GM21526 (cell line): ENCODE measurements around the gene TMEM154.
A peak's percentile ranks its signal among the peaks of the same experiment; 100 is the strongest.

Experiments used
- ATAC-seq: cut with Tn5 transposase; IDR thresholded peaks from one replicate; pipeline ENCODE4 v1.9.1; 2021; ENCODE audit warnings: moderate library complexity; ENCODE audit not compliant: unreplicated experiment, low FRiP score

TMEM154 gene

DNA sequence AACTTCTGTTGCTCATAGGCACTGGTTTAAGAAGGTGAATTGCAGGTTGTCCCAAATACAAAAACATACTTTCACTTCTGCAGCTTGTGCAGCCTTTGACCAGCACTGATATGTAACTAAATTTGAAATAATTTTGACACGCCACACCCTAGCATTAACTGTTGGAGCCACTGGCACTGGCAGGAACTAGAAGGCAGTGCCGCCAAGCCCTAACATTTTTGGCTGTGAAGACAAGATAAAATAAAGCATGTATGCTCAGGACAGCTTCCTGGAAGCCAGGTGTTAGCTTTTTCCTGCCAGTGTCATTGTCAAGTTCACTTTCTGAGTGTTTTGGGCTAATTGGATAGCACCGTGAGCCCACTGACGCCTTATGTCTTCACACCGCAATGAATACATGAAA lies 78.6 kb downstream of the TMEM154 start:
- no peak for ATAC-seq

DNA sequence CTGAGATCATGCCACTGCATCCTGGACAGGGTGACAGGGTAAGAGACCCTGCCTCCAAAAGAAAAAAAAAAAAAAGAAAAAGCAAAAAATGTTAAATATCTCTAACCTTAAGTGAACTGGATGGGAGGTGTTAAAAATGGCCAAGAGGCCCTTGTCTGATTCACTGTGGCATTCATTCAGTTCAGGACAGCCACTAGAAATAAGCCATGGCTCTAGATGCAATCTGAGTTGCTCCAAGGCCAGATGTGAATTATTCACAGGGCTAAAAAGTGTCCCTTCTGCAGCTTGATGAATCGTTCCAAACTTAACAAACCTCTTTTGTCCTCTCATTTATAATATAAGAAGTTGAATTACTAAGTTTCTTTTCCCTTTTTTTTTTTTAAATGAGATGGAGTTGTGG lies 80.2 kb downstream of the TMEM154 start:
- no peak for ATAC-seq

DNA sequence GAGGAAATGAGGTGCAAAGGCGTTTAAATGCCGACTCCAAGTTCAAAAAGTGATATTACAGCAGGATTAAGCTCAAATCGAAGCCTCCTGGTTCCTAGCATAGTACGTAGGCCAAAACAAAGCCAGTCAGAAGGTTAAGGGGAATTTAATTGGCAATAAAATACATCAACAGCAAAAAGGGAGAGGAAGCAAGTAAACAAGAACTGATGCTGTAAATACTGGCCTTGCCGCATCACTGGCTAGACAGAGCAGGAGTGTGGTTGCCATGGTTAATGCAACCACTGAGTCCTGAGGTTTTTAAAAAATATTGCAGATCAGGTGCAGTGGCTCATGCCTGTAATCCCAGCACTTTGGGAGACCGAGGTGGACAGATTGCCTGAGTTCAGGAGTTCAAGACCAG lies 80.7 kb downstream of the TMEM154 start:
- no peak for ATAC-seq

DNA sequence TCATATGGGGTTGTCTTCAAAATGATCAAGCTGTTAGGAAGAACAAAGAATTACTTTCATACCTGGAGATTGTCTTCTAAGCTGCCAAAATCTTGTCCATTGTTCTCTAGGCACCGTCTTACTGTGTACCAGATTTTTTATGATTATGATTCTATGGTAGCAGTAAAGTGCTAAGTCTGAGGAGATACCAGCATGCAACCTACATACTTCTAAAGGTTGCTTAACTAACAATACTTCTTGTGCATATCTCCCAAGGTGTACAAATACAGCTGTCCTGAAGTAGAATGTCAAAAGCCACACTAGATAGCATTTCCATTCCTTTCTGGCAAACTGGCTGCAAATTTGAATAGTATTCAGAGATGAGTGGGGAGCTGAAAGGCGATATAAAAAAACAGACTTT lies 81.3 kb downstream of the TMEM154 start:
- ATAC-seq: no peak

DNA sequence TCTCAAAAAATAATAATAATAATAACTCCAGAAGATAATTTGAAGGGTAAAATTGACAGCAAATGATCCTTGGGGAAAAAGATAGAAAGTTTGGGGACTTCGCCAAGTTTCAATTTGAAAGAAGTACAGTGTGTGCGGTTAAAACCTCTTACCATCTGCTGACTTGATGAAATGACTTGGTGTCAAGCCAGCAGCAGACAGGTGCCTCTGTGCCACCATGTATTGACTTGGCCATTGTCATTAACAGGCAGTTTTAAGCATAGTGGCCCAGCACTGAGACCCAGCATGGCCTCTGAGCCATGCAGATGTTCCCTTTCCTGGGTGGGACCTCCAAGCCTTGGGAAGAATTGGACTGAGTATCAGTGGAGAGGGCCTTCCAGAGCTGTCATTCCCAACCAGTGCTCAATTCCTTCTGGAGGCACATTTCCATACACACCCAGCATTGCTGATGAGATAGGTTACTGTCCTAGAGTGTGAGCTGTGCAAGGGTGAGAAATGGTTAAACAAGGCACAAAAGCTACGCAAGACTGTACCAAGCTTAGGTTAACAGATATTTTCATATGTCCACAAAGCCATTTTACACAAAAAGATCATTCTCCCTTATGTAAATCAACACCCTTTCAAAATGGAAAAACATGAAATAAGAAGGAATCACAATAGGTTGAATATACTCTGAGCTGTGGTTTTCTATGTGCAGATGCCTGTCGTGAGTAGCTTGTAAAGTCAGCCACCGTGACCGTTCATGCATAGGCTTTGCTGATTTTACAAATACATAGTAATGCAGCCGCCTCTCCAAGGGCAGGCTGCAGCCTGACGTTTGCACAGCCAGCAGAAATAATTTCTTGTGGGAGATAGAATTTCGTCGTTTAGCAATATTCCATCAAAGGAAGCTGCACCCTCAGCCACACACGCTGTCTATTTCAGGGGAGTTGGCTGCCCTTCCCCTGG lies 84.5 kb downstream of the TMEM154 start:
- peak; percentile 76 for ATAC-seq

DNA sequence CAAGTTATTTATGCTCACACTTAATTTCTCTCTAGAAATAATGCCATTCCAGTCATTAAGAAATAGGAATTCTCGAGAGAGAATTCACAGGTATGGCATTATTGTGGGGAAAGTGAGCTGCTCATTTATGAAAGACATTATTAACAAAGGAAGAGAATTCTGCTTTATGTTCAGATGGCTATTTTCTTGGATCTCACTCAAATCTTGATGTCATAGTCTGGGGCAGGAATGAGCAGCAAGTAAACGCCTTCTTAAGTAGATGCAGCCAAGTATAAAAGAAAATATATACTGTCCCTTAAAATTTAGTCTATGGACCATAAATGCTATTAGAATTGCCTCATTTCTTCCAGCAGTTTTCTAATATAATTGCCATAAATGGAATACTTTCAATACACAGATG lies 85.7 kb downstream of the TMEM154 start:
- ATAC-seq: no peak

DNA sequence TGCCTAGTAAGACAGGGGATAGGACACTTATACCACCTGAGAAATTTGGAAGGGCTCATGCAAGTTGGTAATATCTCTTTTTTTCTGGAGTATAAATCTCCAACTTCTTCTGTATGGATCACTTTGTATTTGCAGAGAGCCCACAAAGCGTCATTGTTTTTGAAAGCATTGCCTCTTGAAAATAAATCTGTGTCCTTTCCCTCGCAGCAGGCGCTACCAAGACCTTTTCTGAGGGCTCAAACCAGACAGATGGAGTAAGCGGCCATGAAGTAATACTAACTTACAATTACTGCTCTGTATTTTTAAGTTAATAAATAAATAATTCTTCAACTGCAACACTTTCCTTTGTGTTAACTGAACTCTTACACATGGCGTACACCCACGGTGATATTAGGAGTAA lies 87.9 kb downstream of the TMEM154 start:
- ATAC-seq: no peak

DNA sequence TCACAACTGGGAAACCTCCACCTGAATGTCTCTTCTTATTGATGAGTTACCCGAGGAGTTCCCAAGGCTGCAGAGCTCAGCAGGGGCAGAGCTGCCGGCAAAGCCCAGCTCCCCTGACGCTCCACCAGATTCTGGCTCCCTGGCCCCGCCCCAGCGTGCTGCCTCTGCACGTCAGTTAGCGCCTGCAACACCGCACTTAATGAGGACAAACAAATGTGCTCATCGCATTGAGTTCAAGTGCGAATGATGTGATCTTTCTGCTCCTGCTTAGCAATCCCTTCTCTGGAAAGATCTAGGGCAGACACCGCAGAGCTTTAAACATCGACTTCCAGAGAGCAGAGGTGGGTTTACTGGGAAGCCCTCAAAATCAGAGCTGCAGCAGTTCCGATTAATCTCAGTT lies 88.4 kb downstream of the TMEM154 start:
- ATAC-seq: no peak

DNA sequence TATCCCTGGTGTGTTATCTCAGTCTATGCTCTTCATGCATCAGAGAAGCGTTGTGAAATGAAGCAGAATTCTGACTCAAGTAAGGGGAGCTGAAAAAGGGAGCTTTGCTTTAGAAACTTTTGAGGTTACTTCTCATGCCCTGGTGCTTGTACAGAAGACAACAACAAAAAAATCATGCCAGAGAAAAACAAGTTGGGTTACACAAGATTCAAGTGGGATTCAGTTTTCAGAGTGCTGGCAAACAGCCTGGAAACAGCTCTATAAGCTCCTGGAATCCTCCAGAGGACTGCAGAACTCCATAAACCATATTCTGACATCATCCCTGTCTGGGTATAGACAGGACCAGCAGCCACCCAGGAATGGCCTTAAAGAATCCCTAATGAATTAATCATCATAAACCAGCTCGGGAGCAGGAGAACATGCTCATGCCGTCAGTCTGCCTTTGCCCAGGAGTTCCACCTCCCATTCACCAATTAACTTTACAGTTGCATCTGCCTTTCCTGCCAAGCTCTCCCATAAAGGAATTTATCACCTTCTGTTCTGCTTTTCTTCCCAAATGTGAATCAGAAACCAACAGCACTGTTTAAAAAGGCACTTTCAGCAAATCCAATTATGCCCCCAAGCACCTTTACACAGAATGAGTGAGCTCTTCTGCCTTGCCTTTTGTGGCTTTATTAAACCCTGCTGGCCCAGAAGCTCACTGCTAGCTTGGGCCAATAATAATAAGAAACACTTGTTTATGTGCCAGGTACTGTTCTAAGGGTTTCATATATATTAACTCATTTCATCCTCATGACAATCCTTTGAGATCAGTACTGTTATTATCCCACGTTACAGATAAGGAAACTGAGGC lies 89.4 kb downstream of the TMEM154 start:
- no peak for ATAC-seq

DNA sequence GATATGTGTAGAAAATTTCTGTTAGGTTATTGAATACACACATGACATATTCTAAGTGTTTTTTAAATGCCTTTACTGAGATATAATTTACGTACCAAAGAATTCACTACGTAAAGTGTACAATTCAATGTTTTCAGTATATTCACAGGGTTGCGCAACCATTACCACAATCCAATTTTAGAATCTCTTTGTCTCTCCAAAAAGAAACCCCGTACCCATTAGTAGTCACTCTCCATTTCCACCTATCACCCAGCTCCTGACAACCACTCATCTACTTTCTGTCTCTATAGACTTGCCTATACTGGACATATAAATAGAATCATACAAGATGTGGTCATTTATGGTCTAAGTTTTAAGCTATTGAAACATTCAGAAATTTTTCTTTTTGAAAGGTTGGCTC lies 90.9 kb downstream of the TMEM154 start:
- ATAC-seq: no peak

DNA sequence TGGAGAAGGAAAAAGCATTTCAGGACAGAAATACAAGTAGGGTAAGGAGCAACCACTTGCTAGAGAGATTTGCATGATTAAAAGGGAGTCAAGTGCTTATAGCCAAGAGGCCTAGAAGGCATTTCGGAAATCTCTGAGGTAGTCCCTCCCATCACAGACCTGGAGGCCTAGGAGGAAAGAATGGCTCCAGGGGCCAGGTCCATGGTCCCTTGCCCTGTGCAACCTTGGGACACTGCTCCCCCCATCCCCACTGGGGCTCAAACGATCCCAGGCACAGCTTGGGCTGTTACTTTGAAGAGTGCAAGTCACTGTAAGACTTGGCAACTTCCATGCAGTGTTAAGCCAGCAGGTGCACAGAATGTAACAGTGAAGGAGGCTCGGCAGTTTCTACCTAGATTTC lies 92.7 kb downstream of the TMEM154 start:
- ATAC-seq: no peak

DNA sequence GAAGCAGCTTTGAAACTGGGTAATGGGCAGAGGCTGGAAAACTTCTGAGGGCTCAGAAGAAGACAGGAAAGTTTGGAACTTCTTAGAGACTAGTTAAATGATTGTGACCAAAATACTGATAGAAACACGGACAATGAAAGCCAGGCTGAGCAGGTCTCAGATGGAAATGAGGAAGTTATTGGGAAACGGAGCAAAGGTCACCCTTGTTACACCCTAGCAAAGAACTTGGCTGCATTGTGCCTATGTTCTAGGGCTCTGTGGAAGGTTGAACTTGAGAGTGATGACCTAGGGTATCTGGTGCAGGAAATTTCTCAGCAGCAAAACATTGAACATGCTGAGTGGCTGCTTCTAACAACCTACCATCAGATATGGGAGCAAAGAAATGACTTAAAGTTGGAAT lies 93.1 kb downstream of the TMEM154 start:
- ATAC-seq: no peak

DNA sequence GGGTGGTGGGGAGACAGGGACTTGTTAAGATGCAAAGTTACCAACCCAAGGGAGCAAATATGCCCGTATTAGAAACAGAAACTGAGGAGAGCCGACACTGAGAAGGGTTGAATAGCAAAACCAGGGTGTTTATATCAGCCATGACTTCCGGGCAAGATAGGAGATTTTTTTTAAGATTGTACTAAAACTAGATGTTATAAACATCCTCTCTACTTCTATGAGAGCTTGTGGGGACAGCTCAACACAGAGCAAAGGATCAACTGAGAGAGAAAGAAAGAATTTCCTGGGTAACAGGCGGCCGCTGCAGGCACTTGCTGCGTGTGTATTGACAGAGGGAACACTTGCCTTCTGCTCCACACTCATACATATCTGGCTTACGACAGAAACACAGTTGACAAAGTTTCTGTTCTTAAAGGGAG lies 94.8 kb downstream of the TMEM154 start:
- ATAC-seq: peak; percentile 54

DNA sequence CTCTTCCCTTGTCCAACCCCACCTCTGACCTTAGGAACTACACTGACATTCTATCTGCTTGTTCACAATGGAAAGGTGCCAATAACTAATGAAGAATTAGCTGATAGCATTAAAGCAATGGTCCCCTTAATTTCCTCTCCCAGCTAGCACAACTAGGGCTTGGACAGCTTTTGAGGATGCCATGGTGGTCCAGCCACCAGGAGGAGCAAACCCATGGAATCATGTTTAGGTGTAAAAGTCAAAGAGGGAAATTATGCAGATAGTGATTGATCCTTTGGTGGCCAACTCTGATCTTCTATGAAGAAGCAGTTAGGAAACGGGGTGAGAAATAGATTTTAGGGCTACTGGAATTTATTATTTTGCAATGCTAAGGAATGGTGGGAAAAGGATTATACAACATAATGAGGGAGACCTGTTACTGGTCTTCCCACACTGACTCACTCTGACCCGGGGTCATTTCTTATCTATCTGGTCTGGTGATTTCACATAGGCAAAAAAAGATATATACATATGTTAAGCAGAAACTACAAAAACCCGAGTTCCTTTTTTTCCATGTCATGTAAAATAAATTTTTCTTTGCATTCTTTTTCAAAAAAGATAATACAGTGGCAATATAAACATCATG lies 98.1 kb downstream of the TMEM154 start:
- no peak for ATAC-seq

DNA sequence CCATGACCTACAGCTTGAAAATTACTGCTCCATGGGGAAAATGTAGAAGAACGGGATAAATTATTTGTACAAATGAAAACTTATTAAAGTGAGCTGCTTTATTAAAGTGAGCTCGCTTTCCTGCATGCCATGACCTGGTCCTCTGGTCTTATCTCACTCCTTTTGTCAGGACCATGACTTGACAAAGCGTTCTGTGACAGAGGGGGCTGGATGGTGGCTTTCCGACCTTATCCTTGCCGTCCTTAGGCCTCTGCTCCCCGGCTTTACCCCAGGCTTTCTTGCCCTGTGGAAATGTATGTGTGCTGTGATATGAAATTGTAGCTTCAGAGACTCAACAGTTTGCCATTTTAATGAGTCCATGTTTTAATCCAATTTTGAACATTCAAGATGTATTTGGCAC lies 99.9 kb downstream of the TMEM154 start:
- ATAC-seq: no peak

DNA sequence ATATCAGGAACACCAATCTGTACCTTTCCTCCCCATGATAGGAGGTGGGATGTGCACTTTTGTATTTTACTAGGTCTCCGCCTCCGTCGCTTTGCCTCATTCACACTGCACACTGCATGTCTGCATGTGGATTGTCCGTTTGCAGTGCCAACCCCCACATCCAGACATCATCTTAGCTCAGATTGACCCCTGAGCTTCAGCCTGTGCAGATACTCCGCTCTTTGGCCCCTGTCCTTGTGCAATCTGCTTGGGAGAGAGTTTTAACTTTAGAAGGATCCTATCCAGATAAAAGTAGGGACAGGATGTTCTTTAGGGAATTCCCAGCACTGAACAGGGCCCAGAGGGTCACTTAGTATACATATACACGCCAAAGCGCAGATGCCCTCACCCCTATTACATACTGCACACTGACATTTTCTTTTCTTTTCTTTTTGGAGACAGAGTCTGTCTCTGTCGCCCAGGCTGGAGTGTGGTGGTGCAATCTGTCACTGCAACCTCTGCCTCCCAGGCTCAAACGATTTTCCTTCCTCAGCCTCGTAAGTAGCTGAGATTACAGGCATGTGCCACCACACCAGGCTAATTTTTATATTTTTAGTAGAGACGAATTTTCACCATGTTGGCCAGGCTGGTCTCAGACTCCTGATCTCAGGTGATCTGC lies 100.6 kb downstream of the TMEM154 start:
- no peak for ATAC-seq

DNA sequence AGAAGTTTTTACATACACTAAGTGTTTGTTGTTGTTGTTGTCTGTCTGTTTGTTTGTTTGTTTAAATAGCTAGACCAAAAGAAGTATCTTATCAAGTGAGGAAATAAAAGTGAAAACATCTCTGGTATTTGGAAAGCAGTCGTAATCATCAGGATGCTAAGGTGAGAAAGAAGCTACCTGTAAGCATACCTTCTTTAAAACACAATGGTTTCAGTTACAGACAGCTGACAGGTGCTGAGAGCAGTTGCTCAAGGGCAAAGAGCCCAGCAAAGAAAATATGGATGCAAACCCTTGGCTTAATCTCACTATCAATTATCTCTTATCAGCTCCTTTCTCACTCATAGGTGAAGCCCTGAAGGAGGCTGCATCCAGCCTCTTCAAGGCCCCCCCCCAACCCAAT lies 101.1 kb downstream of the TMEM154 start:
- no peak for ATAC-seq

DNA sequence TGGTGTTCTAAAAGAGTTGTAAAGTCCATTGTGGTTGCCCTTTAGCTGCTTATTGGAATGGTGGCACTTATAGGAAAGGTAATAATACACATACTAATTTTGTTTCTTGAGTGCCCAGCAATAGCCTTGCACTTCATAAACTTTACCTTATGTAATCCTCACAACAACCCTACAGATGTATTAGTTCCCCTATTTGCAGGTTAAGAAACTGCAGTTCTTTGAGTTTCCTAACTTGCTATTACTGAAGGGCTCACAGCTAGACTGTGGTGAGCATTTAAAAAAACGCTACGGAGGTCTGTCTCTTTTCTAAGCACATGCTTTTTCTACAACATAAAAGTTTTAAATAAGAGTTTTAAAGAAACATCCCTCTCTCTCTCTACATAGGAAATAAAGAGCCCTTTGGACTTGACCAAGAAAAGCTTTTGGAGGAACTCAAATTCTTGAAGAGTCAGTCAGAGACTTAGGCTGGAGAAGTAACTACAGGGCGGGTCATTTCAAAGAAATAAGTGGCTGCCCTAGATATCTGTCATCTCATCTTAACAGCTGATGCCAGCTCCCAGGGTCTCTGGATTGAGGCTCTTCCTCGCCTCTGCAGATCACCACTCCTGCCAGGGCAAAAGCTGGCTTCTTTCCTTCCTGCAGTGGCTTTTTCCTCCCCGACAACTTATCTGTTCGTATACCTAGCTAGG lies 101.9 kb downstream of the TMEM154 start:
- ATAC-seq: peak; percentile 77

DNA sequence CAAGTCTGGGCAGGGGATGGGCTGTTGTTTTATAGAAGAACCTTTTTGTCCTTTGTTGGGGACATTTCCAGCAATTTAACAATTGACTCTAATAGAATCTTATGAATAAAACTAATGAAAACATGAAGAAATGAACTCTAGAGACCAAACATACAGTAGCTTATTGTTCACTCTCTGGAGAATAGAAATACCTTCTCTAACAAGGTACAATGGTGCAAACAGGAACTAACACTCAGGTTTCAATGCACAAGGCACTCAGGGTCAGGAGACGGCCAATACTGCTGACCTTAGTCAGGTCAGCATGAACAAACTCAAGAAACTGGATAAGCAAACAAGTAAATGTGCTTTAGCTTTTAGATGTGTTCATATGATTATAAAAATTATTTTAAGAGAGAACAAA lies 104.3 kb downstream of the TMEM154 start:
- ATAC-seq: no peak

DNA sequence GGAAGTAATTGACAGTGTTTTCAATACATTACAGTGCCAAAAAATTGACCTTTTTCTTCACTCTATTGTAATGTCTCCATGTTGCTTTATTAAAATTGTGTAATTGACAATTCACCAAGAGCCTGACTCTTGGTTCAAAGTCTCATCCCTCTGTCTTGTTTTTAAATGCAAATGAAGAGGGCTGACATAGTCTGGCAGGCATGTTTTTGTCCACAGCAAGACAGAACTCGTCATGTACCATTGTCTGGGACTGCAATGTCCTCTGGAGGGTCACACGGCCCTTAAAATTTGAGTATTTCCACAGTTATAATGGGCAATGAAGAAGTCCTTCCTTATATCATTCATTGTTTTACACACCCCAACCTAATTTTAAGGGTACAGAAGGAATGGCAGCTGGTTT lies 105.9 kb downstream of the TMEM154 start:
- ATAC-seq: no peak
